Activated T-cell treated with anti-CD3 and anti-CD28 coated beads, Interleukin-2, amount 50 U/mL, for 72 hours (primary cell): ENCODE measurements around the gene PPM1J. TPM values are rescaled to one million over a fixed set of nuclear protein-coding genes. Genes with fewer than 3 reads are reported as not detected.
A peak's percentile ranks its signal among the peaks of the same experiment; 100 is the strongest.

Experiments
- ATAC-seq, 2 donors: fragments of 150-1000 bp; cut with Tn5 transposase; replicated peaks in 1 of 2; 2 replicates each; pipeline ENCODE4 v1.10.0; 2021; ENCODE audit warnings: moderate library complexity in 2 of 2, mild to moderate bottlenecking in 1 of 2
- DNase-seq, 2 donors: peaks; one replicate each; pipeline ENCODE4 v3.0.0; 2021 to 2022; ENCODE audit warnings: mixed read lengths in 1 of 2
- H3K27ac Mint-ChIP-seq: one replicate; pipeline ENCODE4 v1.8.0; 2022; ENCODE audit warnings: mild to moderate bottlenecking, moderate library complexity, mixed read lengths
- H3K27me3 Mint-ChIP-seq: one replicate; pipeline ENCODE4 v1.8.0; 2022; ENCODE audit warnings: low read depth, mixed read lengths
- H3K36me3 Mint-ChIP-seq, 2 donors: one replicate each; pipeline ENCODE4 v1.8.0; 2022; ENCODE audit warnings: mixed read lengths in 2 of 2, mild to moderate bottlenecking in 1 of 2; ENCODE audit not compliant: insufficient read depth in 2 of 2
- H3K4me1 Mint-ChIP-seq: one replicate; pipeline ENCODE4 v1.8.0; 2022; ENCODE audit warnings: low read depth, mixed read lengths
- H3K4me3 Mint-ChIP-seq, 2 donors: one replicate each; pipeline ENCODE4 v1.8.0; 2022; ENCODE audit warnings: mild to moderate bottlenecking in 2 of 2, mixed read lengths in 2 of 2, moderate library complexity in 2 of 2
- H3K9me3 Mint-ChIP-seq, 2 donors: one replicate each; pipeline ENCODE4 v1.8.0; 2022; ENCODE audit warnings: mixed read lengths in 2 of 2
- total RNA-seq, 2 donors: library from RNA; stranded (reverse); gene quantifications; one replicate each; pipeline ENCODE4 v1.2.3, GENCODE V29; 2022

The PPM1J gene
- total RNA-seq, 2 donors from 2014 or later: 1.2 to 1.3 TPM

- Mint-ChIP-seq H3K9me3 (no peaks in the 10 kb centered on the region), H3K36me3 (peaks cover 3 to 11% of the 10 kb centered on the region in 2 donors), H3K4me1 (peaks cover 36% of the 10 kb centered on the region), H3K27ac (no peak overlapping the region), H3K4me3 (no peak overlapping the region), H3K27me3 (no peaks in the 10 kb centered on the region)
- ATAC-seq (no peak), DNase-seq (no peak)
Measured at GRCh38 chr1:112698366-112699310, 16.5 kb downstream of the PPM1J start.

DNA sequence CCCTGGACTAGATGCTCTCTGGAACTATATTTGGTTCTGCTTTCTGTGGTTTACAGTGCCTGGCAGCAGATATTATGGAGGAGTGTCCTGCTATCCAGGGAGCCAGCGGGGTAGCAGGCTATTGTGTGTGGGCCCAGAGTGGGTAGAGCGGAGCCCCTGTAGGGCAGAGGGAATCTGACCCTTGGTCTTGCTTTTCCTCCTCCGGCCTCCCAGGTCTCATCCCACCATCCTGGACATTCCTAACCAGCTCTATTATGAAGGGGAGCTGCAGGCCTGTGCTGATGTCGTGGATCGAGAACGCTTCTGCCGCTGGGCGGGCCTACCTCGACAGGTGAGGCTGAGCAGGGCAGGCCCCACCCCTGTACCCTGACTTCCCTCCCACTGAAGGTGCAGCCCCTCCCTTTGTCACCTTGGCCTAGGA, 17.3 kb downstream of the PPM1J start:
- Mint-ChIP-seq H3K36me3 (peaks cover 3 to 12% of the 10 kb centered on the region in 2 donors), H3K4me1 (peaks cover 32% of the 10 kb centered on the region), H3K9me3 (no peaks in the 10 kb centered on the region), H3K27ac (no peak overlapping the region), H3K4me3 (no peak overlapping the region), H3K27me3 (no peaks in the 10 kb centered on the region)
- DNase-seq (no peak), ATAC-seq (no peak)

DNA sequence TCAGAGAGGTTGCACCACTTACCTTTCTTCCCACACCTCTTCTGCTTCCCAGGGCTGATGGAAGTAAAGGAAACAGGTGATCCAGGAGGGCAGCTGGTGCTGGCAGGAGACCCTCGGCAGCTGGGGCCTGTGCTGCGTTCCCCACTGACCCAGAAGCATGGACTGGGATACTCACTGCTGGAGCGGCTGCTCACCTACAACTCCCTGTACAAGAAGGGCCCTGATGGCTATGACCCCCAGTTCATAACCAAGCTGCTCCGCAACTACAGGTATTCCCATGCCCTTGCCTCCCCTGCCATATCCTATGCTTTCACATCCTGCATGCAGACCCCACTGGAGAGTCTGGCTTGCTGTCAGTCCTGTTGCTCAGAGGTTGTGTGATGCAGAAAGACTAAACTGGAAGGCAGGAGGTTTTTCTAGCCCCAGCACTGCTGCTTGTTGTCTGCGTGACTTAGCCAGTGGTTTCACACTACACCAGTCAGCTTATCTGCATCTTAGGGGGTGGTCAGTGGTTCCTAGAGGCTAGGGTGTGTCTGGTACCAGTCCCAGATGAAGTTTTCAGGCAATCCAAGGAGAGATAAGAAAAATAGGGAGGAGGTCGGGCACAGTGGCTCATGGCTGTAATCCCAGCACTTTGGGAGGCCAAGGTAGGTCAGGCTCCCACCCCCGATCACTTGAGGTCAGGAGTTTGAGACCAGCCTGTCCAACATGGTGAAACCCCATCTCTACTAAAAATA, 18.4 kb downstream of the PPM1J start:
- no peaks in the 10 kb centered on the region for H3K9me3 Mint-ChIP-seq
- H3K4me3 Mint-ChIP-seq: no peak overlapping the region
- H3K27me3 Mint-ChIP-seq: no peaks in the 10 kb centered on the region
- H3K27ac Mint-ChIP-seq: no peak overlapping the region
- H3K4me1 Mint-ChIP-seq: peaks cover 22% of the 10 kb centered on the region
- H3K36me3 Mint-ChIP-seq: peaks cover 0 to 7% of the 10 kb centered on the region in 2 donors
- ATAC-seq (no peak), DNase-seq (no peak)

- peaks cover 0 to 6% of the 10 kb centered on the region in 2 donors for H3K36me3 Mint-ChIP-seq
- H3K4me3 Mint-ChIP-seq: no peak overlapping the region
- peaks cover 8% of the 10 kb centered on the region for H3K4me1 Mint-ChIP-seq
- no peaks in the 10 kb centered on the region for H3K9me3 Mint-ChIP-seq
- DNase-seq (no peak), ATAC-seq (no peak)
- no peak overlapping the region for H3K27ac Mint-ChIP-seq
- no peaks in the 10 kb centered on the region for H3K27me3 Mint-ChIP-seq
Measured at GRCh38 chr1:112695276-112695675, 19.9 kb downstream of the PPM1J start.

DNA sequence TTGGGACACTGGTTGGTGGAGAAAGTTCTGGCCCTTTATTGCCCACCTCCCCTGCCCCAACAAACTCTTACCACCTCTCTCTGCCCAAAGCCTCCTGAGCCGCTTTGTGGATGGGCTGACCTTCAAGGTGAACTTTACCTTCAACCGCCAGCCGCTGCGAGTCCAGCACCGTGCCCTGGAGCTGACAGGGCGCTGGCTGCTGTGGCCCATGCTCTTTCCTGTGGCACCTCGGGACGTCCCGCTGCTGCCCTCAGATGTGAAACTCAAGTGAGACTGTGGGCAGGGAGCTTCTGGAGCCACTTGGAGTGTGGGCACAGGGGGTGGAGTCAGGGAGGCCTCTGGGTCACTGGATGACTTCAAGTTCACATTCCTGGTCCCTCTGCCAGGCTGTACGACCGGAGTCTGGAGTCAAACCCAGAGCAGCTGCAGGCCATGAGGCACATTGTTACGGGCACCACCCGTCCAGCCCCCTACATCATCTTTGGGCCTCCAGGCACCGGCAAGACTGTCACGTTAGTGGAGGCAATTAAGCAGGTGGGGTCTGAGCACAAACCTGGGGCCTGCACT, 20.7 kb downstream of the PPM1J start:
- H3K36me3 Mint-ChIP-seq: peaks cover 0 to 6% of the 10 kb centered on the region in 2 donors
- no peak overlapping the region for H3K4me3 Mint-ChIP-seq
- H3K4me1 Mint-ChIP-seq: no peaks in the 10 kb centered on the region
- H3K9me3 Mint-ChIP-seq: no peaks in the 10 kb centered on the region
- ATAC-seq (no peak), DNase-seq (no peak)
- H3K27me3 Mint-ChIP-seq: no peaks in the 10 kb centered on the region
- no peak overlapping the region for H3K27ac Mint-ChIP-seq

DNA sequence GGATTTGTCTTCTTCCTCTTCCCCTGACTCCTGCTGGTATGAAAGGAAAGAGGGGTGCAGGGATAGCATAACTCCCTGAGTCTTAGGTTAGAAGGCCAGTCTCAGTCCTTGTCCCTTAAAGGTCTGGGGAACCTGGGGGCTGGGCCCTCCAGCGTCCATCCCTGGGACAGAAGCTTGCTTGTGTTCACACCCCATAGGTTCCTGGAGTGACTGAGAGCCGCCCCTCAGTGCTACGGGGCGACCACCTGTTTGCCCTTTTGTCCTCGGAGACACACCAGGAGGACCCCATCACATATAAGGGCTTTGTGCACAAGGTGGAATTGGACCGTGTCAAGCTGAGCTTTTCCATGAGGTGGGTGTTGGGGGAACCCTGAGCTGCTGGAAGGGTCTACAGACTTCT, 21.3 kb downstream of the PPM1J start:
- Mint-ChIP-seq H3K36me3 (peaks cover 0 to 6% of the 10 kb centered on the region in 2 donors), H3K4me3 (no peak overlapping the region), H3K9me3 (no peaks in the 10 kb centered on the region), H3K4me1 (no peaks in the 10 kb centered on the region), H3K27me3 (no peaks in the 10 kb centered on the region), H3K27ac (no peak overlapping the region)
- no peak for DNase-seq
- ATAC-seq: no peak

GRCh38 chr1:112692681-112693080, 22.5 kb downstream of the PPM1J start:
- H3K36me3 Mint-ChIP-seq: peaks cover 0 to 6% of the 10 kb centered on the region in 2 donors

GRCh38 chr1:112689842-112690237, 25.3 kb downstream of the PPM1J start:
- Mint-ChIP-seq H3K9me3 (no peaks in the 10 kb centered on the region), H3K4me1 (peaks cover 11% of the 10 kb centered on the region), H3K4me3 (no peak overlapping the region), H3K27me3 (no peaks in the 10 kb centered on the region), H3K27ac (no peak overlapping the region), H3K36me3 (peaks cover 0 to 6% of the 10 kb centered on the region in 2 donors)
- DNase-seq (no peak), ATAC-seq (no peak)

More at GRCh38 chr1:112692681-112693080, 22.5 kb downstream of the PPM1J start:
- H3K4me1 Mint-ChIP-seq: no peaks in the 10 kb centered on the region
- ATAC-seq: no peak
- no peak overlapping the region for H3K4me3 Mint-ChIP-seq
- no peaks in the 10 kb centered on the region for H3K27me3 Mint-ChIP-seq
- no peaks in the 10 kb centered on the region for H3K9me3 Mint-ChIP-seq
- no peak for DNase-seq
- H3K27ac Mint-ChIP-seq: no peak overlapping the region

GRCh38 chr1:112689196-112689841, 25.8 kb downstream of the PPM1J start:
- peaks cover 11% of the 10 kb centered on the region for H3K4me1 Mint-ChIP-seq
- peaks cover 0 to 6% of the 10 kb centered on the region in 2 donors for H3K36me3 Mint-ChIP-seq
- DNase-seq (no peak), ATAC-seq (no peak)
- H3K27me3 Mint-ChIP-seq: no peaks in the 10 kb centered on the region
- H3K9me3 Mint-ChIP-seq: no peaks in the 10 kb centered on the region
- no peak overlapping the region for H3K27ac Mint-ChIP-seq
- H3K4me3 Mint-ChIP-seq: no peak overlapping the region

GRCh38 chr1:112688781-112689193, 26.3 kb downstream of the PPM1J start:
- Mint-ChIP-seq H3K9me3 (no peaks in the 10 kb centered on the region), H3K4me3 (no peak overlapping the region), H3K27me3 (no peaks in the 10 kb centered on the region), H3K27ac (no peak overlapping the region), H3K4me1 (peaks cover 11% of the 10 kb centered on the region), H3K36me3 (peaks cover 0 to 6% of the 10 kb centered on the region in 2 donors)
- DNase-seq: no peak
- no peak for ATAC-seq

DNA sequence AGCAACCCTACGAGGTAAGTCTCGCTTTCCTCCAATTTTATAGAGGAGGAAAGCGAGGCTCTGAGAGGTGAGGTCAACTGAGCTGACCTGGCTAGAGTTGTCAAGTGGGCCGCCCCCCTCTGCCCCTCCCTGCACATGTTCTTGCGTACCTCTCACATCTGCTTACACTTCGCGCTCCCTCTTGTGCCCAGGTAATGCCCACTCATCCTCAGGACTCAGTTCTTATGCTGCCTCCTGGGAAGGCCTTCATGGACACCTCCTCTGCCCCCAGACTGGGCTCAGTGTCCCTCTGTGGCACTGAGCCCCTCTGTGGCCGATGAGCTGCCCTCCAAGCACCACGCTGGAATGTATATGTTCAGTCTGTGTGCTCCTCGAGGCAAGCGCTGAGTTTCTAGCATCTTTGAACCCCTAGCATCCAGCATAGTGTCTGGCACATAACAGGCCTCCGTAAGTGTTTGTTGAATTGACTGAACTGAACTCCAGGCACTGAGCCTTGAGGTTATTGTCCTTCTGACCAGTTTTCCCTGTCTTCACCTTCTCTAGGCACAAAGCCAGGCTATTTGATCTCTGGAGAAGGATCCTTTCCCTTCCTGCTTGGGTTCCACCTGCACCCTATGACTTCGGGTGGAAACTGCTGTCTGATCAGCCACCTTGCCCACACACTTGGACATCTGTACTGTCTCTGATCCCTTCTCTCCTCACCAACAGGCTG, 27.2 kb downstream of the PPM1J start:
- H3K27ac Mint-ChIP-seq: peak overlapping the region; percentile 10
- no peaks in the 10 kb centered on the region for H3K27me3 Mint-ChIP-seq
- H3K9me3 Mint-ChIP-seq: no peaks in the 10 kb centered on the region
- peaks cover 0 to 5% of the 10 kb centered on the region in 2 donors for H3K36me3 Mint-ChIP-seq
- H3K4me1 Mint-ChIP-seq: peaks cover 11% of the 10 kb centered on the region
- DNase-seq (no peak), ATAC-seq (no peak)
- no peak overlapping the region for H3K4me3 Mint-ChIP-seq

GRCh38 chr1:112687361-112687760, 27.8 kb downstream of the PPM1J start:
- no peak for DNase-seq
- Mint-ChIP-seq H3K4me3 (no peak overlapping the region), H3K36me3 (peaks cover 1 to 5% of the 10 kb centered on the region in 2 donors), H3K27ac (no peak overlapping the region), H3K4me1 (peaks cover 11% of the 10 kb centered on the region), H3K27me3 (no peaks in the 10 kb centered on the region), H3K9me3 (no peaks in the 10 kb centered on the region)
- ATAC-seq: no peak
